Common myeloid progenitor, CD34-positive (primary cell): ENCODE results near the gene XYLT1.
A peak's percentile ranks its signal among the peaks of the same experiment; 100 is the strongest.

Source experiments
- CTCF ChIA-PET: fragments of 350-600 bp; sonication (Branson Sonifier 250); formaldehyde crosslinking; loops from one replicate; lab custom pipeline; 2021; ENCODE audit warnings: antibody characterized with exemption; lab: Charles Lee
- POLR2A ChIA-PET: fragments of 350-600 bp; sonication (Branson Sonifier 250); formaldehyde crosslinking; loops from one replicate; lab custom pipeline; 2021; ENCODE audit warnings: antibody characterized with exemption; lab: Charles Lee
- DNase-seq, 3 donors: peaks; one replicate each; pipeline versions ENCODE4 v3.0.0 to v3.0.0-alpha.2; 2013
- H3K27ac ChIP-seq, 2 experiments: 1 replicate in 1 of 2; 2 replicates in 1 of 2; pipeline ENCODE4 v1.7.0; 2013; ENCODE audit warnings: inconsistent platforms in 2 of 2, low read length in 2 of 2, mild to moderate bottlenecking in 2 of 2, low read depth in 1 of 2, moderate library complexity in 1 of 2; ENCODE audit not compliant: severe bottlenecking in 2 of 2, insufficient read depth in 1 of 2, poor library complexity in 1 of 2
- H3K27me3 ChIP-seq, 5 experiments: replicated peaks in 2 of 5; 1 replicate in 3 of 5; 2 replicates in 2 of 5; pipeline versions ENCODE4 v1.6.1 to v1.7.0; 2013; ENCODE audit warnings: low read length in 4 of 5, mild to moderate bottlenecking in 2 of 5, moderate library complexity in 2 of 5, inconsistent platforms in 1 of 5; ENCODE audit not compliant: insufficient read depth in 5 of 5, control insufficient read depth in 4 of 5
- H3K36me3 ChIP-seq, 4 experiments: 1 replicate in 2 of 4; 2 replicates in 2 of 4; pipeline versions ENCODE4 v1.6.1 to v1.7.0; 2013; ENCODE audit warnings: low read length in 3 of 4, control low read depth in 1 of 4, mild to moderate bottlenecking in 1 of 4; ENCODE audit not compliant: control insufficient read depth in 4 of 4, insufficient read depth in 4 of 4
- H3K4me1 ChIP-seq, 4 experiments: 1 replicate in 3 of 4; 2 replicates in 1 of 4; pipeline versions ENCODE4 v1.6.1 to v1.7.1; 2013; ENCODE audit warnings: low read length in 3 of 4, mild to moderate bottlenecking in 3 of 4, control low read depth in 1 of 4, inconsistent platforms in 1 of 4, moderate library complexity in 1 of 4; ENCODE audit not compliant: control insufficient read depth in 4 of 4, insufficient read depth in 4 of 4; ENCODE audit errors: control extremely low read depth in 1 of 4
- H3K4me3 ChIP-seq, 7 experiments: 1 replicate in 4 of 7; 2 replicates in 3 of 7; pipeline versions ENCODE4 v1.5.1 to v1.7.0; 2013; ENCODE audit warnings: mild to moderate bottlenecking in 7 of 7, low read length in 6 of 7, moderate library complexity in 6 of 7, inconsistent platforms in 2 of 7, low read depth in 2 of 7, control low read depth in 1 of 7; ENCODE audit not compliant: insufficient read depth in 4 of 7, control insufficient read depth in 1 of 7; ENCODE audit errors: extremely low read depth in 1 of 7
- H3K9me3 ChIP-seq, 5 experiments: 1 replicate in 4 of 5; 2 replicates in 1 of 5; pipeline versions ENCODE4 v1.6.1 to v1.7.1; 2013; ENCODE audit warnings: low read length in 4 of 5, mild to moderate bottlenecking in 2 of 5, inconsistent platforms in 1 of 5, low read depth in 1 of 5, moderate library complexity in 1 of 5; ENCODE audit not compliant: control insufficient read depth in 4 of 5, insufficient read depth in 2 of 5; ENCODE audit errors: control extremely low read depth in 1 of 5
- WGBS: methylation state at CpG from one replicate; pipeline ENCODE4 v1.1.5; 2013; ENCODE audit not compliant: insufficient coverage; 5-methylcytosine and 5-hydroxymethylcytosine counted together

XYLT1 gene

GRCh38 chr16:17374668-17375255, 96.0 kb downstream of the XYLT1 start:
- Histone ChIP-seq H3K27ac (peak overlapping the region; percentile 10 to 67), H3K27me3 (no peaks in the 10 kb centered on the region)

GRCh38 chr16:17373533-17373932, 97.2 kb downstream of the XYLT1 start:
- Histone ChIP-seq H3K9me3 (no peaks in the 10 kb centered on the region), H3K4me3 (no peak overlapping the region), H3K4me1 (peaks cover 31 to 88% (median 78%) of the 10 kb centered on the region in 4 experiments), H3K36me3 (no peaks in the 10 kb centered on the region), H3K27me3 (no peaks in the 10 kb centered on the region), H3K27ac (no peak overlapping the region)
- DNase-seq = no peak
- ChIA-PET POLR2A (no interaction called here), CTCF (interaction anchor here (0.9 to 2.4 kb wide), 7 partner anchors 15 to 81 kb away, joined by 3 to 7 read pairs (median 4); no protein-coding TSS in a partner anchor)
- no CpG with 5 or more reads among the region's 3 CpGs for WGBS

More at GRCh38 chr16:17374668-17375255, 96.0 kb downstream of the XYLT1 start:
- CTCF ChIA-PET = interaction anchor here (0.8 to 2.4 kb wide), 5 partner anchors 9 to 83 kb away, joined by 3 to 7 read pairs (median 5); no protein-coding TSS in a partner anchor
- Histone ChIP-seq H3K9me3 (no peaks in the 10 kb centered on the region), H3K4me3 (no peak overlapping the region), H3K4me1 (peaks cover 35 to 88% (median 80%) of the 10 kb centered on the region in 4 experiments), H3K36me3 (no peaks in the 10 kb centered on the region)
- DNase-seq = no peak
- no CpG with 5 or more reads among the region's 3 CpGs for WGBS
- POLR2A ChIA-PET = interaction anchor here (0.7 kb wide), 1 partner anchor 38 kb away, joined by 3 read pairs; no protein-coding TSS in a partner anchor

- no peak overlapping the region for H3K4me3 ChIP-seq
- ChIA-PET POLR2A (no interaction called here), CTCF (interaction anchor here (0.9 to 2.1 kb wide), 5 partner anchors 14 to 97 kb away, joined by 3 to 6 read pairs (median 3); no protein-coding TSS in a partner anchor)
- 90% methylated on average over 2 of the region's 5 CpGs for WGBS
- no peaks in the 10 kb centered on the region for H3K9me3 ChIP-seq
- H3K4me1 ChIP-seq = peaks cover 26 to 88% (median 79%) of the 10 kb centered on the region in 4 experiments
- peaks cover 0 to 2% (median 0%) of the 10 kb centered on the region in 4 experiments for H3K36me3 ChIP-seq
- peak in 1 of 3 donors; percentile 67 for DNase-seq
- H3K27ac ChIP-seq = no peak overlapping the region
- no peaks in the 10 kb centered on the region for H3K27me3 ChIP-seq
These were observed 98.4 kb downstream of the XYLT1 start for GRCh38 chr16:17372386-17372785.

GRCh38 chr16:17371299-17371698, 99.5 kb downstream of the XYLT1 start:
- WGBS = 68% methylated on average over 2 of the region's 2 CpGs

GRCh38 chr16:17370731-17371285, 100.0 kb downstream of the XYLT1 start:
- peak overlapping the region; percentile 4 to 73 for H3K27ac ChIP-seq
- peak overlapping the region in 2 of 7 experiments; percentile 25 to 29 for H3K4me3 ChIP-seq
- H3K9me3 ChIP-seq = no peaks in the 10 kb centered on the region
- H3K27me3 ChIP-seq = no peaks in the 10 kb centered on the region
- H3K36me3 ChIP-seq = peaks cover 0 to 2% (median 0%) of the 10 kb centered on the region in 4 experiments
- POLR2A ChIA-PET = interaction anchor here (0.6 to 2.2 kb wide), 3 partner anchors 28 to 1431 kb away, joined by 3 to 9 read pairs (median 4); no protein-coding TSS in a partner anchor
- peaks cover 25 to 90% (median 79%) of the 10 kb centered on the region in 4 experiments for H3K4me1 ChIP-seq
- peak in 2 of 3 donors; percentile 24 to 45 for DNase-seq
- CTCF ChIA-PET = interaction anchor here (0.7 to 2.8 kb wide), 9 partner anchors 8 to 93 kb away, joined by 3 to 11 read pairs (median 3); no protein-coding TSS in a partner anchor
- WGBS = no CpG with 5 or more reads among the region's 4 CpGs

More at GRCh38 chr16:17371299-17371698, 99.5 kb downstream of the XYLT1 start:
- Histone ChIP-seq H3K4me1 (peaks cover 25 to 90% (median 79%) of the 10 kb centered on the region in 4 experiments), H3K27ac (peak overlapping the region in 1 of 2 experiments; percentile 4), H3K27me3 (no peaks in the 10 kb centered on the region), H3K4me3 (peak overlapping the region in 1 of 7 experiments; percentile 29), H3K36me3 (peaks cover 0 to 2% (median 0%) of the 10 kb centered on the region in 4 experiments), H3K9me3 (no peaks in the 10 kb centered on the region)
- DNase-seq = peak in 2 of 3 donors; percentile 31 to 50
- ChIA-PET POLR2A (no interaction called here), CTCF (interaction anchor here (1.2 to 1.8 kb wide), 3 partner anchors 9 to 58 kb away, joined by 3 to 8 read pairs (median 3); no protein-coding TSS in a partner anchor)

GRCh38 chr16:17370223-17370707, 100.5 kb downstream of the XYLT1 start:
- Histone ChIP-seq H3K27ac (peak overlapping the region; percentile 48 to 73), H3K4me3 (peak overlapping the region in 1 of 7 experiments; percentile 29), H3K36me3 (peaks cover 0 to 2% (median 0%) of the 10 kb centered on the region in 4 experiments), H3K4me1 (peaks cover 30 to 90% (median 79%) of the 10 kb centered on the region in 4 experiments), H3K9me3 (no peaks in the 10 kb centered on the region), H3K27me3 (no peaks in the 10 kb centered on the region)
- POLR2A ChIA-PET = interaction anchor here (0.6 to 2.2 kb wide), 4 partner anchors 10 to 1432 kb away, joined by 3 to 9 read pairs (median 4); no protein-coding TSS in a partner anchor
- CTCF ChIA-PET = interaction anchor here (0.7 to 3.2 kb wide), 15 partner anchors 8 to 98 kb away, joined by 3 to 17 read pairs (median 4); no protein-coding TSS in a partner anchor
- 73% methylated on average over 13 of the region's 13 CpGs for WGBS
- peak in 2 of 3 donors; percentile 78 to 84 for DNase-seq
